Embryonic facial prominence (tissue), 1 donor: Measurements from ENCODE around the gene DBNL.

Experiments used
- DNase-seq: peaks from one replicate; pipeline ENCODE4 v3.0.0-alpha.2; 2016; ENCODE audit errors: extremely low spot score

DBNL gene

GRCh38 chr7:44042221-44042620 is 2.3 kb upstream of the DBNL start:
- no peak for DNase-seq

- DNase-seq: no peak
Measured at GRCh38 chr7:44043902-44044301, 600 bp upstream of the DBNL start.

- DNase-seq: no peak
Measured at GRCh38 chr7:44045226-44046014, 918 bp downstream of the DBNL start.

GRCh38 chr7:44046321-44047061 is 2.0 kb downstream of the DBNL start:
- DNase-seq: no peak

- no peak for DNase-seq
Measured at GRCh38 chr7:44048031-44048795, 3.7 kb downstream of the DBNL start.

- no peak for DNase-seq
Measured at GRCh38 chr7:44050121-44050914, 5.8 kb downstream of the DBNL start.

GRCh38 chr7:44050915-44051560 is 6.5 kb downstream of the DBNL start:
- no peak for DNase-seq

GRCh38 chr7:44051611-44052220 is 7.2 kb downstream of the DBNL start:
- DNase-seq: no peak

GRCh38 chr7:44052771-44053365 is 8.4 kb downstream of the DBNL start:
- no peak for DNase-seq

GRCh38 chr7:44056681-44057080 is 12.2 kb downstream of the DBNL start:
- no peak for DNase-seq

GRCh38 chr7:44057181-44057848 is 12.8 kb downstream of the DBNL start:
- no peak for DNase-seq

- no peak for DNase-seq
Measured at GRCh38 chr7:44057849-44058758, 13.6 kb downstream of the DBNL start.

GRCh38 chr7:44058759-44059218 is 14.3 kb downstream of the DBNL start:
- no peak for DNase-seq

- DNase-seq: no peak
Measured at GRCh38 chr7:44059219-44060090, 15.0 kb downstream of the DBNL start.

- DNase-seq: no peak
Measured at GRCh38 chr7:44060091-44060947, 15.8 kb downstream of the DBNL start.

GRCh38 chr7:44060948-44061644 is 16.6 kb downstream of the DBNL start:
- no peak for DNase-seq
